Measurements from ENCODE around the gene IFIT1B.

GRCh38 chr10:89346405-89347254 is 31.2 kb upstream of the IFIT1B start:
- TF ChIP-seq, protein P1, sequence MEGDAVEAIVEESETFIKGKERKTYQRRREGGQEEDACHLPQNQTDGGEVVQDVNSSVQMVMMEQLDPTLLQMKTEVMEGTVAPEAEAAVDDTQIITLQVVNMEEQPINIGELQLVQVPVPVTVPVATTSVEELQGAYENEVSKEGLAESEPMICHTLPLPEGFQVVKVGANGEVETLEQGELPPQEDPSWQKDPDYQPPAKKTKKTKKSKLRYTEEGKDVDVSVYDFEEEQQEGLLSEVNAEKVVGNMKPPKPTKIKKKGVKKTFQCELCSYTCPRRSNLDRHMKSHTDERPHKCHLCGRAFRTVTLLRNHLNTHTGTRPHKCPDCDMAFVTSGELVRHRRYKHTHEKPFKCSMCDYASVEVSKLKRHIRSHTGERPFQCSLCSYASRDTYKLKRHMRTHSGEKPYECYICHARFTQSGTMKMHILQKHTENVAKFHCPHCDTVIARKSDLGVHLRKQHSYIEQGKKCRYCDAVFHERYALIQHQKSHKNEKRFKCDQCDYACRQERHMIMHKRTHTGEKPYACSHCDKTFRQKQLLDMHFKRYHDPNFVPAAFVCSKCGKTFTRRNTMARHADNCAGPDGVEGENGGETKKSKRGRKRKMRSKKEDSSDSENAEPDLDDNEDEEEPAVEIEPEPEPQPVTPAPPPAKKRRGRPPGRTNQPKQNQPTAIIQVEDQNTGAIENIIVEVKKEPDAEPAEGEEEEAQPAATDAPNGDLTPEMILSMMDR (IDR thresholded peaks at IDR 0.05) = no peak
- TF ChIP-seq EP300 (IDR thresholded peaks at IDR 0.05) = no peak
- no peak for TF ChIP-seq POLR2A (IDR thresholded peaks at IDR 0.05)
- no peak for TF ChIP-seq POLR2AphosphoS5 (IDR thresholded peaks at IDR 0.05)
